PFSK-1 (cell line): ENCODE data around the gene CENPV.

Source experiments
- FOXP2 ChIP-seq: optimal IDR thresholded peaks from 2 replicates; pipeline ENCODE3; 2011; ENCODE audit warnings: borderline replicate concordance, control low read depth, inconsistent platforms; ENCODE audit not compliant: insufficient read depth; ENCODE audit errors: extremely low read length, extremely low read depth
- POLR2AphosphoS5 ChIP-seq: IDR thresholded peaks from 2 replicates; pipeline ENCODE4 v1.6.1; 2012; ENCODE audit warnings: low read depth, mild to moderate bottlenecking, control low read depth, low read length, moderate library complexity
- REST ChIP-seq, 2 experiments: IDR thresholded peaks; 2 replicates each; pipeline versions ENCODE4 v1.6.1 to v1.8.0; 2011 to 2012; ENCODE audit warnings: low read depth in 2 of 2, low read length in 2 of 2, control low read depth in 1 of 2, inconsistent platforms in 1 of 2, mild to moderate bottlenecking in 1 of 2, moderate library complexity in 1 of 2; ENCODE audit not compliant: insufficient read depth in 1 of 2
- SIN3A ChIP-seq: IDR thresholded peaks from 2 replicates; pipeline ENCODE4 v1.6.1; 2012; ENCODE audit warnings: mild to moderate bottlenecking, low read length, moderate library complexity, borderline replicate concordance; ENCODE audit not compliant: insufficient read depth
- TAF1 ChIP-seq: IDR thresholded peaks from 2 replicates; pipeline ENCODE4 v1.6.1; 2012; ENCODE audit warnings: low read length, control low read depth, borderline replicate concordance; ENCODE audit not compliant: insufficient read depth

The CENPV gene

GRCh38 chr17:16358394-16358793 lies 5.1 kb upstream of the CENPV start:
- TF ChIP-seq TAF1 (no peak), REST (IDR thresholded peaks at IDR 0.05; ENCODE audit: insufficient read depth in 1 of 2, low read depth in 2 of 2, low read length in 2 of 2) (no peak), SIN3A (no peak), FOXP2 (no peak), POLR2AphosphoS5 (no peak)

- no peak for TF ChIP-seq FOXP2
- no peak for TF ChIP-seq POLR2AphosphoS5
- TF ChIP-seq REST (IDR thresholded peaks at IDR 0.05; ENCODE audit: insufficient read depth in 1 of 2, low read depth in 2 of 2, low read length in 2 of 2), result no peak
- no peak for TF ChIP-seq SIN3A
- no peak for TF ChIP-seq TAF1
Observed at GRCh38 chr17:16354585-16354984, 1.3 kb upstream of the CENPV start.

- peak; percentile 42; the same call in 1 of the 2 replicates for TF ChIP-seq SIN3A
- no peak for TF ChIP-seq POLR2AphosphoS5
- no peak for TF ChIP-seq FOXP2
- TF ChIP-seq TAF1, result peak; percentile 42; the same call in 1 of the 2 replicates
- TF ChIP-seq REST (IDR thresholded peaks at IDR 0.05; ENCODE audit: insufficient read depth in 1 of 2, low read depth in 2 of 2, low read length in 2 of 2), result no peak; a peak in 1 of 4 replicates
Observed at GRCh38 chr17:16352667-16353316, 477 bp downstream of the CENPV start.

- TF ChIP-seq REST (IDR thresholded peaks at IDR 0.05; ENCODE audit: insufficient read depth in 1 of 2, low read depth in 2 of 2, low read length in 2 of 2), result no peak
- TF ChIP-seq POLR2AphosphoS5, result 0 out of 2 replicates have a peak, but pooled peaks have one; percentile 28
- TF ChIP-seq TAF1, result no peak
- no peak for TF ChIP-seq FOXP2
Observed at GRCh38 chr17:16352303-16352666, 984 bp downstream of the CENPV start.

GRCh38 chr17:16351831-16352230 lies 1.4 kb downstream of the CENPV start:
- no peak for TF ChIP-seq FOXP2
- TF ChIP-seq TAF1, result no peak
- TF ChIP-seq POLR2AphosphoS5, result no peak
- no peak for TF ChIP-seq SIN3A
- TF ChIP-seq REST (IDR thresholded peaks at IDR 0.05; ENCODE audit: insufficient read depth in 1 of 2, low read depth in 2 of 2, low read length in 2 of 2), result no peak
